SH-SY5Y (cell line): ENCODE measurements around the gene DOCK10.

Source experiments
- GATA2 ChIP-seq: IDR thresholded peaks from 2 replicates; pipeline ENCODE4 v1.6.1; 2011; ENCODE audit warnings: mild to moderate bottlenecking, low read depth, low read length
- GATA3 ChIP-seq: IDR thresholded peaks from 2 replicates; pipeline ENCODE4 v1.6.1; 2011; ENCODE audit warnings: low read depth, mild to moderate bottlenecking, low read length, moderate library complexity

DNA sequence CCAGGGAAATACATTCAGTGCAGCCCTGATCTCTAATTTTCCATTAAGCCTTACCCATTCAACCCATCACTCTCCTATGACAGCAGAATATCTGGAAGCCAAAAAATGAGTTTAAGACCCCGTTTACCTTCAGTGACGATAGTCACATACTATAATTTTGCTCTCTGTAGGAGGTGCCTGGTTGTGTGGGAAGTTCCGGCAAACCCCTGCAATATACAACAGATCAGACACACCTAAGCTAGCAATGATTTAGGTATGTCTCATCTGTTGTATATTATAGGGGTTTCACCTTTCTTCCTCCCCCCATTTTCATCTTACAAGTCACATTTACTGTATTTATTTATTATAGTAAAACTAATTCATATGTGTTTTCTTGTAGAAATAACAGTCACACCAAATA lies 101.7 kb downstream of the DOCK10 start:
- TF ChIP-seq GATA3 (no peak), GATA2 (no peak)
